Caki2 (cell line): Measurements from ENCODE around the gene VIL1. TPM values are rescaled to one million over a fixed set of nuclear protein-coding genes. Genes with fewer than 3 reads are reported as not detected.

Experiments
- DNase-seq: peaks from one replicate; pipeline ENCODE4 v3.0.0-alpha.2; 2015; ENCODE audit warnings: low read depth
- in situ Hi-C: cut with HindIII; loops from 2 replicates; pipeline ENCODE4 v1.10.0; 2016; ENCODE audit warnings: low sequenced_read_pairs, low pct_unique_long_range_greater_than_20kb, mixed read lengths
- total RNA-seq: library from RNA; depleted of rRNA; stranded (reverse); fragments of >200 nt; shearing (Covaris generic); gene quantifications from 2 replicates; pipeline ENCODE4 v1.2.3, GENCODE V29; 2014; ENCODE audit warnings: low replicate concordance; rRNA removed

The VIL1 gene
- not detected in 2 replicates for total RNA-seq

DNA sequence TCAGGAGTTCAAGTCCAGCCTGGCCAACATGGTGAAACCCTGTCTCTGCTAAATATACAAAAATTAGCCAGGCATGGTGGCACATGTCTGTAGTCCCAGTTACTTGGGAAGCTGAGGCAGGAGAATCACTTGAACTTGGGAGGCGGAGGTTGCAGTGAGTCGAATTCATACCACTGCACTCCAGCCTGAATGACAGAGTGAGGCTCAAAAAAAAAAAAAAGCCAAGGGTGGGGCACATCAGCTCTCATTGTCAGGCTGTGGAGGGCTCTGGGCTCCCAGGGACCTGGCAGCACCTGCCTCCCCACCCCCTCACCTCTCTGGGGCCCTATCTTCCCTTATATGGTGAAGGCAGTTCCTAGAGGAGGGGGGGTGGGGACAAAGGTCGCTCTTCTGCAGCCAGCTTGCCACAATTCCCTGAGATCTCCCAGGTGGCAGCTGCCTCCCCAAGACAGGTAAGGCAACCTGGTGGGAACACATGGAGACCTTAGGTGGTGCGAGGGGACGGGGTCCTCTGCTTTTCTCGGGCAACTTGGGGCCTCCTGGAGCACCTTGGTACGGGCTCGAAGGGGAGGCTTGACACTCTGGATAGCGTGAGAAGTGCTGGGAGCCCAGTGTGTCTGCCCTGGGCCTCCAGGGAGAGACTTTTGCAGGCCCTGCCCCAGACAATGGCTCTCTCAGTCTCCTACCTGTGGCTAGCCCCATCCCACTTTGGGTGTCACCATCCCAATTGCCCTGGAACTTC, at the start of gene VIL1:
Gene VIL1 (plus strand): TSS at position 407 of the 742 bp plus-strand sequence. CDS start 4,656 bp downstream, outside the sequence.
- in situ Hi-C loops: no loop called here
- DNase-seq: no peak

DNA sequence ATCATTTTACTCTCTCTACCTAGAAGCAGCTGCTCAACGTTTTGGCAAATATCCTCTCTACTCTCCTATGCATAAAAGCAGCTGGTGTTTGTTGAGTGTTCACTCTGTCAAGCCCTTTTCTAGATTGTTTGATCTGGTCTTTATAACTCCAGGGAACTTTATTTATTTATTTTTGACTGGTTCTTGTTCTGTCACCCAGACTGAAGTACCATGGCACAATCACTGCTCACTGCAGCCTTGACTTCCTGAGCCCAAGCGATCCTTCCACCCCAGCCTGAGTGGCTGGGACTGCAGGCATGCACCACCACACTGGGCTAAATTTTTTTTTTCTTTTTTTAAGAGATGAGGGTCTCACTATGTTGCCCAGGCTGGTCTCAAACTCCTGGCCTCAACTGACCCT, 49.6 kb upstream of the VIL1 start:
- DNase-seq: no peak
- in situ Hi-C loops: no loop called here

DNA sequence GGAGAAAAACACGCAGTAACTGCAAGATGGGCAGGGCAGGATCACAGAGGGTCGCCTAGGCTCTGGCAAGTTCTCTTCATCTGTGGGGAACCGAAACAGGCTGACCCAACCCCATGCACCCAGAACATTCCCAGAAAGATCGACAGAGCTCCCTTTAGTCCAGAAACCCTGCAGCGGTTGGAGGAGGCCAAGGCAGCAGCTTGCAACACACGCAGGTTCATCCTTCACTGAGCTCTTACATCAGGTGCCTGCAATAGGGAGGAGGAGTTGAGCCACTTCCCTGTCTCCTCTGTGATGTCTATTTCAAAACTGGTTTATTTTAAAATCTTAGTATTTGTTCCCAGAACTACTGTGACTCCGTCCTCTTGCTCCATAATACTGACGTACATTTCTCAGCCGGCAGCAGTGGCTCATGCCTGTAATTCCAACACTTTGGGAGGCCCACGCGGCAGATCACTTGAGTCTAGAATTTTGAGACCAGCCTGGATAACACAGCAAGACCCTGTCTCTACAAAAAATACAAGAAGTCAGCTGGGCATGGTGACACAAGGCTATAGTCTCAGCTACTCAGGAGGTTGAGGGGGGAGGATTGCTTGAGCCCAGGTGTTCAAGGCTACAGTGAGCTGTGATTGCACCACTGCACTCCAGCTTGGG, 48.4 kb upstream of the VIL1 start:
- no peak for DNase-seq

DNA sequence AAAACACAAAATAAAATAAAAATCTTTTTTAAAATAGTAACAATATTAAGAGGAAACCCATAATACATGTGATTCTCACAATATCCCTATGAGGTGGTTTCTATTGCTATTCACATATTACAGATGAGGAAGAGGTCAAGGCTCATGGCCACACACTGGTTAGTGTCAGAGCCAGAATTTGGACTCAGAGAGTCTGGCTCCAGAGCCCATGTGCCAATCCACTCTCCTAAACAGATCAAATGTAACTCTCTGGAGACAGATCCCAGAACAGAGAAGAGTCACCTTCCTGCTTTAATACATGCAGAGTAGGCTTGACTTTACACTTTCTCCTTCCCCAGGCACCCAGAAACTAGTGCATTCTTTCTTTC, 47.0 kb upstream of the VIL1 start:
- in situ Hi-C loops: no loop called here
- no peak for DNase-seq

More for the DNA sequence above, 48.4 kb upstream of the VIL1 start:
- in situ Hi-C loops: no loop called here

DNA sequence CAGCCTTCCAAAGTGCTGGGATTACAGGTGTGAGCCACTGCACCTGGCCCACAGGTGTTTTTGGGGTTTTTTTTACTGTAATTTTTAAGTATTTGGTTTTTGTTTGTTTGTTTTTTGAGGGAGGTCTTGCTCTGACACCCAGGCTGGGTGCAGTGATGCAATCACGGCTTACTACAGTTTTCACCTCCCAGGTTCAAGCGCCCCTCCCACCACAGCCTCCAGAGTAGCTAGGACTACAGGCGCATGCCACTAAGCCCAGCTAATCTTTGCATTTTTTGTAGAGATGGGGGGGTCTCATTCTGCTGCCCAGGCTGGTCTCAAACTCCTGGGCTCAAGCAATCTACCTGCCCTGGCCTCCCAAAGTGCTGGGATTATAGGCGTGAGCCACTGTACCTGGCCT, 44.1 kb upstream of the VIL1 start:
- DNase-seq: no peak
- in situ Hi-C loops: no loop called here

DNA sequence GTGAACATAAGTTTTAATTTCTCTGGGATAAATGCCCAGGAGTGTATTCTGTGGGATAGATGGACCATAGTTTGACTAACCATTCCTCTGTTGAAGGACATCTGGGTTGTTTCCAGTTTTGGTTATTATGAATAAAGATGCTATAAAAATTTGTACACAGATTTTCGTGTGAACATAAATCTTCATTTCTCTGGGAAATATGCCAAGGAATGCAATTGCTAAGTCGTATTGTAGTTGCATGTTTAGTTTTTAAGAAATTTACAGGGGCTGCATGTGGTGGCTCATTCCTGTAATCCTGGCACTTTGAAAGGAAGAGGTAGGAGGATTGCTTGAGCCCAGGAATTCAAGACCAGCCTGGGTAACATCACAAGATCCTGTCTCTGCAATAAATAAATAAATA, 43.7 kb upstream of the VIL1 start:
- DNase-seq: no peak
- in situ Hi-C loops: no loop called here

DNA sequence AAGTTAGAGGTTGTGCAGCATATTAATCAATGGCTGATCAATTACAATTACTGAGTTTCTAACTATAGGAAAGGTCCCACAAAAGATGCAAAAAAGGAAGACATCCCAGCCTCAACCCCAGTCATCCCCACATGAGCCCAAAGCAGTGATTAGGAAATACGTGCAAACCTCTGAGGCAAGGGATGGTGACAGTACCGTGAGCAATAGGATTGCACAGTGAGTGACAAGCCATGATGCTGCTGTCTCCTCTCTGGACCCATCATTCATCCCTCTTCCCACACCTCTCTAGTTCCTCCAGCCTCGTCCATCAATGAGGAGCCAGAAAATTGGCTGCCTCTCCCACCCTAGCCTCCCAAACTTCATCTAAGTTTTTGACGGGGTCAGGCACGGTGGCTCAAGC, 40.9 kb upstream of the VIL1 start:
- in situ Hi-C loops: no loop called here

DNA sequence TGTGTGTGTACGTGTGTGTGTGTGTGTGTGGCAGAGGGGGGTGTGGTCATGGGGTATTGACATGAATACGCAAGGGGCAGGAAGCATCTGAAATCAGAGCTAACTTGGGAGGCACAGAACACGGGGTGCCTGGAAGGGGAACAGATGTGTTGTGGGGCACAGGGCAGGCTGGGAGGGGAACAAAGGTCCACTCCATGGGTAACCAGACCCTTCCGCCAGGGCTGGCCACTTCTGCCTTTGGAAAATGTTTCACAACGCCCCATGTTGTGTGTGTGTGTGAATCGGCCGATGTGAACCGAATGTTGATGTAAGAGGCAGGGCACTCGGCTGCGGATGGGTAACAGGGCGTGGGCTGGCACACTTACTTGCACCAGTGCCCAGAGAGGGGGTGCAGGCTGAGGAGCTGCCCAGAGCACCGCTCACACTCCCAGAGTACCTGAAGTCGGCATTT, 37.0 kb upstream of the VIL1 start, which contains the start of gene SLC11A1:
Gene SLC11A1 (plus strand): TSS at position 358 of the 451 bp plus-strand sequence. CDS start 96 bp downstream, outside the sequence.
- DNase-seq: no peak
- in situ Hi-C loops: no loop called here

More for the DNA sequence above, 40.9 kb upstream of the VIL1 start:
- DNase-seq: no peak

DNA sequence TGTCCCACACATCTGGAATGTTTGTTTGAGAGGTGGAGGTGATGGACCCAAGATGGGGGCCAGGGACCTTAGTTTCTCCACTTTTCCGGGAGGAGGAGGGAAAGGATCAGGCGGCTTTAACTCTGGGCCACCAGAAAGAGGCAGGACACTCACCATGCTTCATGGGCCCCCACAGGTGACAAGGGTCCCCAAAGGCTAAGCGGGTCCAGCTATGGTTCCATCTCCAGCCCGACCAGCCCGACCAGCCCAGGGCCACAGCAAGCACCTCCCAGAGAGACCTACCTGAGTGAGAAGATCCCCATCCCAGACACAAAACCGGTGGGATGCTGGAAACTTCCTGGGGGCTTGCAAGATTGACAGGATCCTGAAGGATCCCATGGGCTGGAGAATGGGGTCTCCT, 36.1 kb upstream of the VIL1 start:
- no peak for DNase-seq
- in situ Hi-C loops: no loop called here

DNA sequence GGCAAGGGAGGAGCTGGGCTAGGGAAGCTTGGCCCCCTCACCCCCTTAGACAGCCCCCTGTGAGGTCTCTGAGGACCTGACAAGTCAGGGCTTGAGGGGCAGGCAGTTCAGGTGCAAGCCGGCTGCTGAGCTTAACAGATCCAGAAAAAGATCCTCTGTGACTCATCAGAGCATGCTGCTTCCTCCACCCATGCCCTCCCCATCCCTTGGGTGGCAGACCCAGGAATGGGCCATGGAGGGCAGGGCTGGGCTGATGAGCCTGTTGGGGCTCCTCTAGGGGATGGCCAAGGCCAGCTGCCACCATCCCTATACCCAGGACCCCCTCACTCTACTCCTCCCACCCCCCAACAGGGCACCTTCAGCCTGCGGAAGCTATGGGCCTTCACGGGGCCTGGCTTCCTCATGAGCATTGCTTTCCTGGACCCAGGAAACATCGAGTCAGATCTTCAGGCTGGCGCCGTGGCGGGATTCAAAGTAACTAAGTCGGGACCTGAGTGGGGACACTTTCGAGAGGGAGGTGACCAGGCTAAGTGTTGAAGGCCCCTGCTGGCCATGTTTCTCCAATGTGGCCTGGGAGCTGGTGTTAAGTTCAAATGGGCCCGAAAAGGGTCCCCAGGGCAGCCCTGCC, 34.9 kb upstream of the VIL1 start:
- in situ Hi-C loops: no loop called here
- no peak for DNase-seq

DNA sequence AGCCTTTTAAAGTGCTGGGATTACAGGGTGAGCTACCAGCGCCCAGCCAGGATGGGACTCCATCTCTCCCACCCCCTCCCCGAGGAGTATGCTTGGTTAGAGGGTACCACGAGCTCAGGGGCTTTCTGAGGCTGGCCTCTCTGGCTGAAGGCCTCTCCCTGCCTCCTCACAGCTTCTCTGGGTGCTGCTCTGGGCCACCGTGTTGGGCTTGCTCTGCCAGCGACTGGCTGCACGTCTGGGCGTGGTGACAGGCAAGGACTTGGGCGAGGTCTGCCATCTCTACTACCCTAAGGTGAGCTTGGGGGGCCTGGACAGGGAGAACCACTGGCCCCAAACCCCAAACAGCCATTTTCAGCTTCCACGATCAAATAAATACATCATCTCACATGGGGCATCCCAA, 33.9 kb upstream of the VIL1 start:
- in situ Hi-C loops: no loop called here
- no peak for DNase-seq

DNA sequence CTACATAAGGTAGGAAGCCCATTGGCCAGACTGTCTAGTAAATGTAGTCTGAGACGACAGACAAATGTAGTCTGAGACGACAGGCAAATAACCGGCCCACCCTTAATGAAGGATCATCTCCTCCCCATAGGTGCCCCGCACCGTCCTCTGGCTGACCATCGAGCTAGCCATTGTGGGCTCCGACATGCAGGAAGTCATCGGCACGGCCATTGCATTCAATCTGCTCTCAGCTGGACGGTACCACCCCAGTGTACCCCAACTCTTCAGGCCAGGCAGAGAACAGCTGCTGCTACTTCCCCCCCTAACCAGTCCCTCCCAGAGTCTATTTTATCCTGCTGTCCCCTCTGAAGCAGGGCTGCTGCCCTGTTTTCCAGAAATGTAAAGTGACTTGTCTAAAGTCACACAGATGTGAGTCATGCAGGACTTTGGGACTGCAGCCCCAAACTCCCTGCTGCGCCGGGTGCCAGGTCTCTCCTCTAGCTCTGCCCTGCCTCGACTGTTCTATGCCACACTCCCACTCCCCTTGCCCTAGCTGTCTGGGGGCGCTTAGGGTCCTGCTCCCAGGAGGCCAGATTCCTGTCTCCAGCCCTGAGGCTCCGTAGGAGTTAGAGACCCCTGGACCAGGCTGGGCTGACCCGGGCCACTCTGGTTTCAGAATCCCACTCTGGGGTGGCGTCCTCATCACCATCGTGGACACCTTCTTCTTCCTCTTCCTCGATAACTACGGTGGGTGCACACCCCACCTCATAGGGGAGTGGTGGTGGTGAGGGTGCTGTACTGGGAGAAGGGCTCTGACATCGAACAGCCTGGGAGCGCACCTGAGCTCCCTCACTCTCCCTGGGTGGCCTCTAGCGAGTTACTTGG, 32.2 kb upstream of the VIL1 start:
- DNase-seq: no peak
- in situ Hi-C loops: no loop called here

DNA sequence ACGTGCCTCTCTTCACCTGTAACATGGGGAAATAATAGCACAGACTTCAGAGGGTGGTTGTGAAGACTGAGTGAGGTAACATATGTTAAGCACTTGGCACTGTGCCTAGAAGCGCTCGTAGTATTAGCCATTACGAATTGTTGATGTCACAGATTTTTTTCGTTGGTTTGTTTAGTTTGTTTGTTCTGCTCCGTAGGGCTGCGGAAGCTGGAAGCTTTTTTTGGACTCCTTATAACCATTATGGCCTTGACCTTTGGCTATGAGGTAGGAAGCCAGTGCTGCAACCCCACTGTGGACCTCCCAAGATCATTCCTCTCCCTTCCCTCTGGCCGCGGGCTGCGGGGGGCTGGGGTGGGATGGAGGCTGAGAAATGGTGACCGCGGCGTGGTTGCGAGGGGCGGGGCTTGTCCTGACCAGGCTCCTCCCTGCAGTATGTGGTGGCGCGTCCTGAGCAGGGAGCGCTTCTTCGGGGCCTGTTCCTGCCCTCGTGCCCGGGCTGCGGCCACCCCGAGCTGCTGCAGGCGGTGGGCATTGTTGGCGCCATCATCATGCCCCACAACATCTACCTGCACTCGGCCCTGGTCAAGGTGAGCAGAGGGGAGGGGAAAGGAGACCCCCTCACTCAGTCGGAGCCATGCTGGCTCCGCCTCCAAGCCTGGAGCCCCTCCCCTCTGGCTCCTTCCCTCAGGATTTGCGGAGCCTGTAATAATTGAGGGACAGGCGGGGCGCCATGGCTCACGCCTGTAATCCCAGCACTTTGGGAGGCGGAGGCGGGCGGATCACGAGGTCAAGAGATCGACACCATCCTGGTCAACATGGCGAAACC, 31.3 kb upstream of the VIL1 start:
- in situ Hi-C loops: no loop called here
- peak; percentile 89 for DNase-seq

DNA sequence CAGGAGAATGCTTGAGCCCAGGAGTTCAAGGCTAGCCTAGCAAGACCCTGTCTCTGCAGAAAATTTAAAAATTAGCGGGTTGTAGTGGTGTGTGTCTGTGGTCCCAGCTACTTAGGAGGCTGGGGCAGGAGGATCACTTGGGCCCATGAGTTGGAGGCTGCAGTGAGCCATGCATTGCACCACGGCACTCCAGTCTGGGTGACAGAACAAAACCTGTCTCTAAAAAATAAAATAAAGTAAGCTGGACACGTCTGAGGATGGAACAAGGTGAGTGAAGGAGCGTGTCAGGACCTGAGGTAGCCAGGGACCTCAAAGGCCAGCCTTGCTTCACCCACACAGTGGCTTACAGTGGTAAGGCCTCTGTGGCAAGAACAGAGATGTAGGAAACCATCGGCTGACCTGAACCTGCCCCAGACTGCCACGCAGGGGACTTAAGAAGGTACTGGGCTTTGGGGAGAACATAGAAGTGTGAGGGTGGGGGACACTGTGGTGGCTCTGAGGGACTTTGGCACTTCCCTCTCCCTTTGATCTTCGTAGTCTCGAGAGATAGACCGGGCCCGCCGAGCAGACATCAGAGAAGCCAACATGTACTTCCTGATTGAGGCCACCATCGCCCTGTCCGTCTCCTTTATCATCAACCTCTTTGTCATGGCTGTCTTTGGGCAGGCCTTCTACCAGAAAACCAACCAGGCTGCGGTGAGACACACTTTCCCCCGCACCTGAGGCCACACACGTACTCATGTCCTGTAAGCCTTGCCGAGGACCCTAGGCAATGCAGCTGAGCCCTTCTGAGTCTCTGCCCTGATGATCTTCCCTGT, 29.4 kb upstream of the VIL1 start:
- DNase-seq: no peak
- in situ Hi-C loops: no loop called here

DNA sequence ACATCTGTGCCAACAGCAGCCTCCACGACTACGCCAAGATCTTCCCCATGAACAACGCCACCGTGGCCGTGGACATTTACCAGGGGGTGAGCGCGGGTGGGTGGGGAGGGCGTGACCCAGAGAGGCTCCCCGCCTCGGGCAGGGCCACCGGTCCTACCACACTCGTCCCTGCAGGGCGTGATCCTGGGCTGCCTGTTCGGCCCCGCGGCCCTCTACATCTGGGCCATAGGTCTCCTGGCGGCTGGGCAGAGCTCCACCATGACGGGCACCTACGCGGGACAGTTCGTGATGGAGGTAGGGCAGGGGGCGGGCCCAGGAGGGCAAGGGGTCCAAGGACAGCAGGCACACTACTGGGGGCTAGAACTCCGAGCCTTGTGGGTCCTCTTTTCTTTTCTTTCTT, 27.7 kb upstream of the VIL1 start:
- in situ Hi-C loops: no loop called here
- DNase-seq: no peak

DNA sequence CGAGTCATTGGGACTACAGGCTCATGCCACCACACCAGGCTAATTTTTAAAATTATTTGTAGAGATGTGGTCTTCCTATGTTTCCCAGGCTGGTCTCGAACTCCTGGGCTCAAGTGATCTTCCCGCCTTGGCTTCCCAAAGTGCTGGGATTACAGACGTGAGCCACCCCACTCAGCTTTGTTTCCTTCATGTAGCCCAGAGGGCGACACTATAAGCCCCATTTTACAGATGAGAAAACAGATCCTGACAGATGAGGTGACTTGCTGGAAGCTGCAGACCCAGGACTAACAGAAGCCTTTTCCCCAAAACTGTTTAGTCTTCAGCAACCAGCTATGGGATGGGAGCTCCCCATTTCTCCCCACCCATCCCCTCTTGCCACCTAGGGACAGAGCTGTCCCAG, 26.5 kb upstream of the VIL1 start:
- in situ Hi-C loops: no loop called here
- no peak for DNase-seq

DNA sequence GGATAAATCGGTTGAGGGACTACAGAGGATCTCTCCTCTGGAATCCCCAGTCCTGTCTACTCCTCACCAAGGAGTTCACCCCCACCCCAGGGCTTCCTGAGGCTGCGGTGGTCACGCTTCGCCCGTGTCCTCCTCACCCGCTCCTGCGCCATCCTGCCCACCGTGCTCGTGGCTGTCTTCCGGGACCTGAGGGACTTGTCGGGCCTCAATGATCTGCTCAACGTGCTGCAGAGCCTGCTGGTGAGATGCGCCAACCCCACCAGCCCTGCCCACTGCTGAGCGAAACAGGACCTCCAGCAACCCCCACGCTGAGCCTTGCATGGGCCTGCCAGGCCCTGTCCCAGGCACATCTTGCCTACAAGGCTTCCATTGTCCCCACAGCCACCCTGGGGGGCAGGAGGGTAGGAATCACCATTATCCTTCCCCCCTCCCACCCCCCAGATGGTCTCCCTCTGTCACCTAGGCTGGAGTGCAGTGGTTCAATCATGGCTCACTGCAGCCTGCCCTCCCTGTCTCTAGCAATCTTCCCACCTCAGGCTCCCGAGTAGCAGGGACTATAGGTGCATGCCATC, 25.9 kb upstream of the VIL1 start:
- in situ Hi-C loops: no loop called here
- no peak for DNase-seq
